ENCODE measurements around the gene ASB6. TPM values are rescaled to one million over a fixed set of nuclear protein-coding genes. Genes with fewer than 3 reads are reported as not detected.

ASB6 gene
- total RNA-seq, 2 experiments from 2014 or later: 19.0 to 21.4 TPM

GRCh38 chr9:129676975-129677374 lies 35.0 kb upstream of the ASB6 start:
- no peak for DNase-seq (ENCODE audit: low spot score)
- intact Hi-C loops (cut with micrococcal nuclease; ENCODE audit: unreplicated experiment): no loop called here
- no peak overlapping the region for H2AFZ ChIP-seq (ENCODE audit: low read length)
- H4K20me1 ChIP-seq (ENCODE audit: insufficient read depth, low read length): no peaks in the 10 kb centered on the region
- H3K9me3 ChIP-seq (ENCODE audit: low read length): no peaks in the 10 kb centered on the region
- POLR2A ChIA-PET: interaction anchor here (0.6 kb wide), 1 partner anchor 394 kb away, joined by 4 read pairs; no protein-coding TSS in a partner anchor
- BruUV-seq (replicated peaks): no TSS peak
- no peaks in the 10 kb centered on the region for H3K79me2 ChIP-seq (ENCODE audit: insufficient read depth, low read depth, low read length)
- H3K36me3 ChIP-seq (ENCODE audit: insufficient read depth, low read length): no peaks in the 10 kb centered on the region
- no peak overlapping the region for H3K4me3 ChIP-seq (ENCODE audit: low read depth, low read length, poor library complexity, severe bottlenecking)
- TF ChIP-seq CTCF (conservative IDR thresholded peaks at IDR 0.05; ENCODE audit: low read length) (no peak), EZH2phosphoT487 (IDR thresholded peaks at IDR 0.05; ENCODE audit: borderline replicate concordance, low read depth, low read length) (no peak)
- CTCF ChIA-PET (ENCODE audit: unreplicated experiment): no interaction called here
- H3K9me2 ChIP-seq (ENCODE audit: insufficient read depth, low read length): no peaks in the 10 kb centered on the region
- H3K27ac ChIP-seq (ENCODE audit: low read depth, low read length, poor library complexity, severe bottlenecking): no peak overlapping the region
- H3K4me1 ChIP-seq (ENCODE audit: insufficient read depth, low read length, poor library complexity, severe bottlenecking): no peaks in the 10 kb centered on the region
- no peak overlapping the region for H3K4me2 ChIP-seq (ENCODE audit: low read length)

- H3K9me3 ChIP-seq (ENCODE audit: low read length): no peaks in the 10 kb centered on the region
- no peak overlapping the region for H2AFZ ChIP-seq (ENCODE audit: low read length)
- no peak overlapping the region for H3K4me3 ChIP-seq (ENCODE audit: low read depth, low read length, poor library complexity, severe bottlenecking)
- ChIA-PET POLR2A (no interaction called here), CTCF (ENCODE audit: unreplicated experiment) (no interaction called here)
- H3K9me2 ChIP-seq (ENCODE audit: insufficient read depth, low read length): no peaks in the 10 kb centered on the region
- no peaks in the 10 kb centered on the region for H3K79me2 ChIP-seq (ENCODE audit: insufficient read depth, low read depth, low read length)
- no peak overlapping the region for H3K4me2 ChIP-seq (ENCODE audit: low read length)
- no peaks in the 10 kb centered on the region for H3K36me3 ChIP-seq (ENCODE audit: insufficient read depth, low read length)
- H4K20me1 ChIP-seq (ENCODE audit: insufficient read depth, low read length): no peaks in the 10 kb centered on the region
- no peaks in the 10 kb centered on the region for H3K4me1 ChIP-seq (ENCODE audit: insufficient read depth, low read length, poor library complexity, severe bottlenecking)
- no peak overlapping the region for H3K27ac ChIP-seq (ENCODE audit: low read depth, low read length, poor library complexity, severe bottlenecking)
- no peak for DNase-seq (ENCODE audit: low spot score)
- intact Hi-C loops (cut with micrococcal nuclease; ENCODE audit: unreplicated experiment): no loop called here
- TF ChIP-seq EZH2phosphoT487 (IDR thresholded peaks at IDR 0.05; ENCODE audit: borderline replicate concordance, low read depth, low read length) (no peak), CTCF (conservative IDR thresholded peaks at IDR 0.05; ENCODE audit: low read length) (no peak)
- BruUV-seq (replicated peaks): no TSS peak
Observed at GRCh38 chr9:129676287-129676686, 34.3 kb upstream of the ASB6 start.

- no peak overlapping the region for H3K27ac ChIP-seq (ENCODE audit: low read depth, low read length, poor library complexity, severe bottlenecking)
- H3K9me2 ChIP-seq (ENCODE audit: insufficient read depth, low read length): no peaks in the 10 kb centered on the region
- POLR2A ChIA-PET: no interaction called here
- H3K36me3 ChIP-seq (ENCODE audit: insufficient read depth, low read length): no peaks in the 10 kb centered on the region
- no peaks in the 10 kb centered on the region for H3K9me3 ChIP-seq (ENCODE audit: low read length)
- H4K20me1 ChIP-seq (ENCODE audit: insufficient read depth, low read length): no peaks in the 10 kb centered on the region
- intact Hi-C loops (cut with micrococcal nuclease; ENCODE audit: unreplicated experiment): no loop called here
- DNase-seq (ENCODE audit: low spot score): no peak
- TF ChIP-seq CTCF (conservative IDR thresholded peaks at IDR 0.05; ENCODE audit: low read length) (no peak), EZH2phosphoT487 (IDR thresholded peaks at IDR 0.05; ENCODE audit: borderline replicate concordance, low read depth, low read length) (no peak)
- CTCF ChIA-PET (ENCODE audit: unreplicated experiment): no interaction called here
- no peaks in the 10 kb centered on the region for H3K4me1 ChIP-seq (ENCODE audit: insufficient read depth, low read length, poor library complexity, severe bottlenecking)
- H3K4me2 ChIP-seq (ENCODE audit: low read length): no peak overlapping the region
- no TSS peak for BruUV-seq (replicated peaks)
- no peak overlapping the region for H2AFZ ChIP-seq (ENCODE audit: low read length)
- no peak overlapping the region for H3K4me3 ChIP-seq (ENCODE audit: low read depth, low read length, poor library complexity, severe bottlenecking)
- no peaks in the 10 kb centered on the region for H3K79me2 ChIP-seq (ENCODE audit: insufficient read depth, low read depth, low read length)
Observed at GRCh38 chr9:129675620-129676019, 33.7 kb upstream of the ASB6 start.
